ENCODE data around the gene EHF. TPM values are rescaled to one million over a fixed set of nuclear protein-coding genes. Genes with fewer than 3 reads are reported as not detected.

Gene EHF
- total RNA-seq, 2 donors from 2014 or later: 164 to 332 TPM

DNA sequence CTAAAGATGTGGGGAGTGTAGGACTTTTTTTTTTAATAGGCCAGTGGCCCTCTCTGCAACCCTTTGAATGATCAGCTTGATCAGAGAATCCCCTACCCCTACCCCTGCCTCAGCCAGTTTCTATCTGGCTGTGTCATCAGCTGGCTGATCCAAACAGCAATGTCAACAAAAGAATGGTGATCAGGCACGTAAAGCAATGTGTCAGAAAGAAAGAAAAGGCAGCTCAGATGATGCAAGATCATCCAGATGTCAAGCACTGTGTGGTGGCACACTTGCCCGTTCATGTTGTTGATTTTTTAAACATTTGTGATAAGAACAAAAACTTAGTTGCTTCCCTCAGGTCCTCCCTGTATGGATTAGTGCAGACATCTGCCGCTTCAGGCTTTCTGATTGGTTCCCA is 26.3 kb upstream of the EHF start:
- 60% methylated on average over 3 of the region's 3 CpGs for WGBS
- no peak overlapping the region for H3K27ac ChIP-seq
- no peak overlapping the region for H3K4me3 ChIP-seq
- no peak for DNase-seq (ENCODE audit: low spot score)
- H3K27me3 ChIP-seq (replicated peaks; ENCODE audit: insufficient read depth): no peaks in the 10 kb centered on the region
- H3K36me3 ChIP-seq: no peaks in the 10 kb centered on the region
- TF ChIP-seq POLR2AphosphoS5 (IDR thresholded peaks at IDR 0.05) (peak; percentile 13), POLR2A (IDR thresholded peaks at IDR 0.05) (no peak)
- intact Hi-C loops (cut with DNase I): no loop called here
- no peaks in the 10 kb centered on the region for H3K4me1 ChIP-seq (replicated peaks)
- H3K9me3 ChIP-seq: no peaks in the 10 kb centered on the region

DNA sequence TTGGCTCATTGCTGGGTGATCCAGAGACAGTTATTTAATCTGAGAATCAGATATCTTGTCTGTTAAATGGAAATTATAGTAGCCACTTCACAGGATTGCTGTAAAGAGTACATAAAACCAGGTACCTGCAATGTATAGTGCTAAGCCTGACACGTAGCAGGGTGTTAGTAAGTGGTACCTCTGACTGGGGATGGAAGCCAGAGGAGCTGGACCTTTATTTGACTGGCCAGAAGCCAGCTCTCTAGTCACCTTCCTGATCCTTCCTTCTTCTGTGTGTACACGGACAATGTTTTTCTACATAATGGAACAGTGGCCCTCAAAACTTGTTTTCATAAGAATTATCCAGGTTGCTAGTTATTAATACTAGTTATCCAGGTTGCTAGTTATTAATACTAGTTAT is 25.5 kb upstream of the EHF start:
- 48% methylated on average over 2 of the region's 2 CpGs for WGBS
- intact Hi-C loops (cut with DNase I): no loop called here
- no peaks in the 10 kb centered on the region for H3K4me1 ChIP-seq (replicated peaks)
- no peaks in the 10 kb centered on the region for H3K36me3 ChIP-seq
- TF ChIP-seq, protein P1, sequence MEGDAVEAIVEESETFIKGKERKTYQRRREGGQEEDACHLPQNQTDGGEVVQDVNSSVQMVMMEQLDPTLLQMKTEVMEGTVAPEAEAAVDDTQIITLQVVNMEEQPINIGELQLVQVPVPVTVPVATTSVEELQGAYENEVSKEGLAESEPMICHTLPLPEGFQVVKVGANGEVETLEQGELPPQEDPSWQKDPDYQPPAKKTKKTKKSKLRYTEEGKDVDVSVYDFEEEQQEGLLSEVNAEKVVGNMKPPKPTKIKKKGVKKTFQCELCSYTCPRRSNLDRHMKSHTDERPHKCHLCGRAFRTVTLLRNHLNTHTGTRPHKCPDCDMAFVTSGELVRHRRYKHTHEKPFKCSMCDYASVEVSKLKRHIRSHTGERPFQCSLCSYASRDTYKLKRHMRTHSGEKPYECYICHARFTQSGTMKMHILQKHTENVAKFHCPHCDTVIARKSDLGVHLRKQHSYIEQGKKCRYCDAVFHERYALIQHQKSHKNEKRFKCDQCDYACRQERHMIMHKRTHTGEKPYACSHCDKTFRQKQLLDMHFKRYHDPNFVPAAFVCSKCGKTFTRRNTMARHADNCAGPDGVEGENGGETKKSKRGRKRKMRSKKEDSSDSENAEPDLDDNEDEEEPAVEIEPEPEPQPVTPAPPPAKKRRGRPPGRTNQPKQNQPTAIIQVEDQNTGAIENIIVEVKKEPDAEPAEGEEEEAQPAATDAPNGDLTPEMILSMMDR (IDR thresholded peaks at IDR 0.05): no peak
- TF ChIP-seq POLR2AphosphoS5 (IDR thresholded peaks at IDR 0.05): peak; percentile 36
- no peaks in the 10 kb centered on the region for H3K27me3 ChIP-seq (replicated peaks; ENCODE audit: insufficient read depth)
- no peaks in the 10 kb centered on the region for H3K9me3 ChIP-seq
- H3K4me3 ChIP-seq: no peak overlapping the region
- DNase-seq (ENCODE audit: low spot score): peak; percentile 68
- no peak overlapping the region for H3K27ac ChIP-seq

DNA sequence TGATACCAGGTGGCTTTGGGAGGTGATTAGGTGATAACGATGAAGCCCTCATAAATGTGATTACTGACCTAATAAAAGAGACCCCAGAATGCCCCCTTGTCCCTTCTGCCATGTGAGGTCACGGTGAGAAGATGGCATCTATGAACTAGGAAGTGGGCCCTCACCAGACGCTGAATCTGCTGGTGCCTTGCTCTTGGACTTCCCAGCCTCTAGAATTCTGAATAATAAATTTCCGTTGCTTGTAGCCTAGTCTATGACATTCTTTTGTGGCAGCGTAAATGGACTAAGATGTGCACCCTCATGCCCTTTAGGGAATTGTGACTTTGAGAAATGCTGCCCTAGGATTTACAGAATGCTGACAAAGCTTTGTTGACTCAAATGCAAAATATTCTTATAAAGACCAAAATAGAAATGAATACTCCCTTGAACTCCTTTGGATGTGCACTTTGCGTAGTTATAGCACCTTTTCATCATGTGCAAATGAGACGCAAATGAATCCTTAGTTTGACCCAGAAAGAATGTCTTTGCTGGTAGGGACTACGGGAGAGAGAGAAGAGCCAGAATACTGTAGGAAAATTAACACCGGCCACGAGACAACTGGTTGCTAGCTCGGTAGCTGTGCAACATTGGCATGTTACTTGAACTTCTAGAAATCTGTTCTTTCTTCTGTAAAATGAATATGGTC is 24.8 kb upstream of the EHF start:
- WGBS: 95% methylated on average over 11 of the region's 11 CpGs
- TF ChIP-seq POLR2A (IDR thresholded peaks at IDR 0.05) (no peak), POLR2AphosphoS5 (IDR thresholded peaks at IDR 0.05) (no peak)
- TF ChIP-seq, protein P1 (IDR thresholded peaks at IDR 0.05): no peak

DNA sequence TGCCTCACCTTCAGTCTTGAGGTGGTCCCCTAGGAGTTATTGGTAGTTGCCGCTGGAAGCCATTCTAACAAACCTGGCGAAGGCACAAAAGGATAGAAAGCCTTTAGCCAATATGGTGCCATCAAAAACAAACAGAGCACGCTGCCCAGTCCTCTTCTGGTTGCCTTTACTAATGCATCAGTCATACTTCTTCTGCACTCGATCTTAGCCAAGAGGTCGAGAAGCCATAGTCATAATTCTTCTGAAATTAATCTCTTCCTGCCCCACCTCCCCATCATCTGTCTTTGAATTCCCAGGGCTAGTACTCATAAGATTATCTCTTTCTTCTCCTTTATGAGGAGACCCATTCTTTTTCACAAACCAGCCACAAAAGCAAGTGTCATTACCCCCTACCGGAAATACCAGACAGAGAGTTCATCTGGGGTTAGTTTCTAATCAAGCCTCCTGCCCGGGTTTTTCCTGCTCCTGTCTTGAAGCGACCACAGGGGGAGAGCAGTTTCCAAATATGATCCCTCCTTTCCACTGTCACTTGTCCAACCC is 21.4 kb upstream of the EHF start:
- 41% methylated on average over 8 of the region's 8 CpGs for WGBS

More for the DNA sequence above, 24.8 kb upstream of the EHF start:
- Histone ChIP-seq H3K27ac (no peak overlapping the region), H3K4me3 (no peak overlapping the region), H3K36me3 (no peaks in the 10 kb centered on the region), H3K27me3 (replicated peaks; ENCODE audit: insufficient read depth) (no peaks in the 10 kb centered on the region), H3K9me3 (no peaks in the 10 kb centered on the region), H3K4me1 (replicated peaks) (no peaks in the 10 kb centered on the region)
- intact Hi-C loops (cut with DNase I): no loop called here
- DNase-seq (ENCODE audit: low spot score): no peak

DNA sequence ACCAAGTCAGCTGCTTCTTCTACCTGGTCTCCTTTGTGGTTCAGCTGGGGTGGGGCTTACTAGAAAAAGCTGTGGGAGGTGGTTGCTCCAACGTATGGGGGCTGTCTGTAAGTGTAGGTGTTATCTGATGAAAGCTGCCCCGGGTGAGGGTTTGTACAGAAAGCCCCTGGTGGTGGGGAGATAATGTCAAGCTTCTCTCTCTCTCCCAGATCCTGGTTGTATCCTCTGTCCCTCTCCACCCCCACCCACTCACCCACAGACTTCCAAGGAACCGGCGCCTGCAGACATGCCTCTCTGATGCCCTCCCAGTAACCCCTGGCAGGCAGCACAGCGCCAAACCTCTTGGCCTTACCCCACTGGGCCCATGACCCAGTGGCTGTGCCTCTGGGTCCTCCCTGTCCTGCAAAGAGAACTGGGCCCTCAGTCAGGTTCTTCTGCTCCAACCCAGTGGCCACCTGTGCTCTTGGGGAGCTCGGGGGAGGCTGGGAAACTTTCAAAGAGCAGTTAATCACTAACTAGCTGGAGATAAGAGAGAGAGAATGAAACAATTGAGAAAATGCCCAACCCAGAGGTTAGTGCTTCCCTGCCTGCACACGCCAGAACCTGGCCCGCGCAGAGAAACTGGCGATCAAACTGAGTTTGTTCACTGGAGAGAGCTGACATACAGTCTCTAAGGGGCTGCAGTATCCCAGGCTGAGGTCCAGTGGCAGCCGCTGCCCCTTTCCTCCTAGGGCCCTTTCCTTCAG is 20.4 kb upstream of the EHF start:
- Histone ChIP-seq H3K36me3 (no peaks in the 10 kb centered on the region), H3K9me3 (no peaks in the 10 kb centered on the region), H3K4me1 (replicated peaks) (no peaks in the 10 kb centered on the region), H3K4me3 (no peak overlapping the region), H3K27me3 (replicated peaks; ENCODE audit: insufficient read depth) (no peaks in the 10 kb centered on the region), H3K27ac (peak overlapping the region; percentile 34 to 60)
- intact Hi-C loops (cut with DNase I): no loop called here
- WGBS: 29% methylated on average over 11 of the region's 11 CpGs
- TF ChIP-seq POLR2AphosphoS5 (IDR thresholded peaks at IDR 0.05) (peak; percentile 44), POLR2A (IDR thresholded peaks at IDR 0.05) (no peak)
- TF ChIP-seq, protein P1 (IDR thresholded peaks at IDR 0.05): no peak
- peak; percentile 36 for DNase-seq (ENCODE audit: low spot score)

More for the DNA sequence above, 21.4 kb upstream of the EHF start:
- no peaks in the 10 kb centered on the region for H3K27me3 ChIP-seq (replicated peaks; ENCODE audit: insufficient read depth)
- TF ChIP-seq POLR2AphosphoS5 (IDR thresholded peaks at IDR 0.05): no peak
- no peak for TF ChIP-seq POLR2A (IDR thresholded peaks at IDR 0.05)
- TF ChIP-seq, protein P1 (IDR thresholded peaks at IDR 0.05): no peak
- H3K27ac ChIP-seq: peak overlapping the region; percentile 34 to 60
- H3K9me3 ChIP-seq: no peaks in the 10 kb centered on the region
- intact Hi-C loops (cut with DNase I): no loop called here
- DNase-seq (ENCODE audit: low spot score): no peak
- no peaks in the 10 kb centered on the region for H3K36me3 ChIP-seq
- no peaks in the 10 kb centered on the region for H3K4me1 ChIP-seq (replicated peaks)
- H3K4me3 ChIP-seq: no peak overlapping the region

Measured in prostate gland (tissue), 2 donors.